NCI-H748 treated with DMSO at 0.1 percent for 48 hours (cell line): ENCODE data around the gene VRK2.
"Not testable (repeated sequence)": the region's sequence is repeated elsewhere in the genome, so short reads cannot be mapped to it uniquely, and the experiment has no call there.

ENCODE experiments used
- DNase-seq: peaks from one replicate; lab custom pipeline; 2025; lab: John Stamatoyannopoulos, UW

The VRK2 gene

GRCh38 chr2:58158481-58158880, 111.9 kb downstream of the VRK2 start:
- DNase-seq = no peak

DNA sequence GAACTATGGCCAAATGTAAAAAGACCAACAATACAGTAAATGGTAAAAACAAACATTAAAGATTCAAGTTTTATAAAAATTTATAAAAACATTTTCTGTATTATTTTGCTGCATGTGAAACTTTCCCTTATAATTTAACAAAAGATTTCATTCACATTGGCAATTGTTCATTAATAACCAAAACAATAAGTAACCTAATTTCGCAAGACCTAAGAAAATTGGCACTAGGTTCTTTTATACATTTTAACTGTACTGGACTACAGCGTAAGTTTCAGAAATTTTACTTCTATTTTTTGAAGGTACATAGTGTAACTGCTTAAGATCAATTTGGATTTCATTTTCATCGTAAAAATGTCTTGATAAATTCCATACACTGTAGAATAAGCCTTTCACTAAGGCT, 117.3 kb downstream of the VRK2 start:
- no peak for DNase-seq

DNA sequence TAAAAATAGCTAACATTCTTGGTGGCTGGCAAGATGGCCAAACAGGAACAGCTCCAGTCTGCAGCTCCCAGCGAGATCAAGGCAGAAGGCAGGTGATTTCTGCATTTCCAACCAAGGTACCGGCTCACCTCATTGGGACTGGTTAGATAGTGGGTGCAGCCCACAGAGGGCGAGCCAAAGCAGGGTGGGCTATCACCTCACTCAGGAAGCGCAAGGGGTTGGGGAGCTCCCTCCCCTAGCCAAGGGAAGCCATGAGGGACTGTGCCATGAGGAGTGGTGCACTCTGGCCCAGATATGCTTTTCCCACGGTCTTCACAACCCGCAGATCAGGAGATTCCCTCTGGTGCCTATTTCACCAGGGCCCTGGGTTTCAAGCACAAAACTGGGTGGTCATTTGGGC, 121.5 kb downstream of the VRK2 start:
- not testable (repeated sequence) for DNase-seq

DNA sequence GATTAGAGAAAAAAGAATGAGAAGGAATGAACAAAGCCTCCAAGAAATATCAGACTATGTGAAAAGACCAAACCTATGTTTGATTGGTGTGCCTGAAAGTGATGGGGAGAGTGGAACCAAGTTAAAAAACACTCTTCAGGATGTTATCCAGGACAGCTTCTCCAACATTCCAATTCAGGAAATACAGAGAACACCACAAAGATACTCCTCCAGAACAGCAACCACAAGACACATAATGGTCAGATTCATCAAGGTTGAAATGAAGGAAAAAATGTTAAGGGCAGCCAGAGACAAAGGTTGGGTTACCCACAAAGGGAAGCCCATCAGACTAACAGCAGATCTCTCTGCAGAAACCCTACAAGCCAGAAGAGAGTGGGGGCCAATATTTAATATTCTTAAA, 123.2 kb downstream of the VRK2 start:
- DNase-seq = not testable (repeated sequence)

- not testable (repeated sequence) for DNase-seq
Measured at GRCh38 chr2:58170334-58170933, 123.8 kb downstream of the VRK2 start.

DNA sequence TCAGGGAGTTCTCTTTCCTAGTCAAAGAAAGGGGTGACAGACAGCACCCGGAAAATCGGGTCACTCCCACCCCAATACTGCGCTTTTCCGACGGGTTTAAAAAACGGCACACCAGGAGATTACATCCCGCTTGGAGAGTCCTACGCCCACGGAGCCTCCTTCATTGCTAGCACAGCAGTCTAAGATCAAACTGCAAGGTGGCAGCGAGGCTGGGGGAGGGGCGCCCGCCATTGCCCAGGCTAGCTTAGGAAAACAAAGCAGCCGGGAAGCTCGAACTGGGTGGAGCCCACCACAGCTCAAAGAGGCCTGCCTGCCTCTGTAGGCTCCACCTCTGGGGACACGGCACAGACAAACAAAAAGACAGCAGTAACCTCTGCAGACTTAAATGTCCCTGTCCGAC, 125.2 kb downstream of the VRK2 start:
- DNase-seq = not testable (repeated sequence)

GRCh38 chr2:58177187-58177586, 130.6 kb downstream of the VRK2 start:
- DNase-seq = not testable (repeated sequence)

DNA sequence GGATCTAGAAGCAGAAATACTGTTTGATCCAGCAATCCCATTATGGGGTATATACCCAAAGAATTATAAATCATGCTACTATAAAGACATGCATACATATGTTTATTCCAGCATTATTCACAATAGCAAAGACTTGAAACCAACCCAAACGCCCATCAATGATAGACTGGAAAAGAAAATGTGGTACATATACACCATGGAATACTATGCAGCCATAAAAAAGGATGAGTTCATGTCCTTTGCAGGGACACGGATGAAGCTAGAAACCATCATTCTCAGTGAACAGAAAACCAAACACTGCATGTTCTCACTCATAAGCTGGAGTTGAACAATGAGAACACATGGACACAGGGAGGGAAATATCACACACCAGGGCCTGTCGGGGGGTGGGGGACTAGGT, 133.6 kb downstream of the VRK2 start:
- DNase-seq = not testable (repeated sequence)

DNA sequence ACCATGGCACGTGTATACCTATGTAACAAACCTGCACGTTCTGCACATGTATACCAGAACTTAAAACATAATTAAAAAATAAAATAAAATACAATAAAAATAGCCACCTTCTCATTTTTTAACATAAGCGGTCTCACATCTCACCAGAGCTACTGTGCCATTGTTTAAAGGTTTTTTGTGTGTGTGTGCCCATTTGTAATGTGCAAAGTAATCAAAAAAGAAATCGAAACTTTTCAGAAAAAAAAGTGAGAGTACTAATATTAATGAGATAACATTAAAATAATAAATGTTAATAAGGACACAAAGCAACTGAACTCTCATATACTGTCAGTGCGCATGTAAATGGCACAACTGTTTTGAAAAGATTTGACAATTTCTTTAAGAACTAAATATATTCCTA, 134.0 kb downstream of the VRK2 start:
- no peak for DNase-seq

DNA sequence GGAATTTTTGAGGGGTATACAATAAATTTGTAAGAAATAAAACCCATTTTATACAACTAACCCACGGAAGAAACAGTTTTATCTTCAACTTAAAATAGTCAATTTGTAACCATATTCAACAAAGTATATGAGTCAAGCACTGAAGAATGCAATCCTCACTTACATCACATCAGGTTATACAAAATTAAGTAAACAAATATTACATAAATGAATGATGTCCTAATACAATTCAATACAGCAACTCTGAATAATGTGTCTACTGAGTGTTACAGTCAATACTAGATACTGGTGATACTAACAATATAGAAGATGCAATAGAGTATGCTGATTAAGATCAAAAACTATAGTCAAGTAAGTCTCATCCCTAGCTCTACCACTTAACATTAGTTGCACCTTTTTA, 135.9 kb downstream of the VRK2 start:
- no peak for DNase-seq

- DNase-seq = no peak
Measured at GRCh38 chr2:58186501-58186900, 139.9 kb downstream of the VRK2 start.

- DNase-seq = not testable (repeated sequence)
Measured at GRCh38 chr2:58187022-58187421, 140.4 kb downstream of the VRK2 start.

GRCh38 chr2:58194458-58194857, 147.9 kb downstream of the VRK2 start:
- DNase-seq = no peak

DNA sequence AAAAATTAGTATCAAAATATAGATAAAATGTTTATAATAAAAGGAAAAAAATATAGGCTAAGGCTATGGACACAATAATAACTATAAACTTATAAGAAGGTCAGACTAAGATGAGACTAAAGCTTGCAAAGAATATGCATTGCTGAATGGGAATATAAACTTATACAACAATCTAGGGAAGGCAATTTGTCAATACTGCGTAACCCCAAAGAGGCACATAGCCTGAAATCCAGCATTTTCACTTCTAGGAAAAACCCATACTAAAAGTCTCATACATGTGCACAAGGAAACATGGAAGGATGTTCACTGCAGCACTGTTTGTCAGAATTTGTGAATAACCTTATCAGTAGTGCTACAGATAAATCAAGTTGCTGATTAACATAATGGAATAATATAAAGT, 149.1 kb downstream of the VRK2 start:
- DNase-seq = no peak

DNA sequence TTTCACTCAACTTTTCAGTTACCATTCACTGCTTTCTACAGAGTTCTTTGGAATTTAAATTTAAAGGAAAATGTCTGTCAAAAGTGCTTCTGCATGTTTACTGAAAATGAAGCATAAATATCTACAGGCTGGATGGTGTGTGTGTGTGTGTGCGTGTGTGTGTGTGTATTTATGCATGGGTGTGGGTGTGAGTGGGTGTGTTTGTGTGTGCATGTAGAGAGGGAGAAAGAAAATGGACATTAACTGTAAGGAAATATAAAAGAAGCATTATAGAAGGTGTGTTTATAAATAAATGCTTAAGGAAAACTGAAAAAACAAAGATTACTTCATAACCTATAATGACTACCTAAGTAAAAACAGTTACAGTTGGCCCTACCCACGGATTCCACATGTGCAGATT, 151.3 kb downstream of the VRK2 start:
- no peak for DNase-seq

DNA sequence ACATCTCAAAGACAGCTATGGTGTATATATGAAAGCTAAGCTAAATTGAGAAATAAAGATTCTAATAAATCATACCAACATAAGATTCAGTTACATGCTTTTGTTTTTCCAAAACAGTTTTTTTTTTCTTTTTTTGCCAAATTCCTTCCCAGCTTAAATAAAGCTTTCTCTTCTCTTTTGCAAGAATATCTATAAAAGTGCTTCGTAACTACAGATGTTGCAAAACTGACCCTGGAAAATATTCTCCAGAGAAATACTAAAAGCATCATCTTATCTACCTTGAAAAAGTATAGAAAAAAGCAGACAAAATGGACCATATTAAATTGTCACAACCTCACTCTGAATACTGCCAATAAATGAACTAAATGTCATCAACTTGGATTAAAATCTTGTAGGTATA, 155.8 kb downstream of the VRK2 start:
- no peak for DNase-seq

DNA sequence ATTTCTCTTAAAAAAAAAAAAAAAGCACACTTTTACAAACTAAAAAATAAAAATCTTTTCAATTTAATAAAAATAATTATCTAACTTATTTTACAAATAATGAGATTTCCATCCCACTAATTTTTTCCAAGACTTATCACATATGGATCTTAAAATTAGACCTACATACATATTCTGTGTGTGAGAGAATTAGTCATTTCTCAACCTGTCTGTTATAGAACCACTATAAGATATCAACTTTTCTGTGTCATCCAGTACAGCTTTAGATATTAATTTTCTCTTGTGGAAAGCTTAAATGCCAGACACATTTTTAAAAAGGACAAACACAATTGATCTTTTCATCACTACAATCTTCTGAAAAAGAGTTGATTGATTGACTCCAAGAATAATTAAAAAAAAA, 156.4 kb downstream of the VRK2 start:
- DNase-seq = no peak

GRCh38 chr2:58204195-58204959, 157.8 kb downstream of the VRK2 start:
- DNase-seq = no peak

DNA sequence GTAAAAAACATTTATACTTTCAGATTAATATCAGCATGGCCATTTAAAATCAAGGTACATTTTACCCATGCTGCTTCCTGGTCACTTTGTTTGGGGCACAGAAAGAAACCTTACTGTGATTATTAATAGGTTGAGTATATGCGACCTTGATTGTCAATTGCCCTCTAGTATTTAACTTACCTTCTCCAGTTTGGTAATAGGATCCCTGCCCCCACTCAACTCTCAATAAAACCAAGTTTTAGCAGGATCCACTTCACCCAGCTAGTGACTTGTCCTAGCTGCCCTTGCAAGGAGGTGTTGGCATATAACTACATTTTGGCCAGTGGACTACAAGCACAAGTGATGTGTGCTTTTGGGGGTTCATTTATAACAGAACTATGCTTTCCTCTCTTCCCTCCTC, 160.2 kb downstream of the VRK2 start:
- no peak for DNase-seq

GRCh38 chr2:58207189-58207588, 160.6 kb downstream of the VRK2 start:
- no peak for DNase-seq
